Astrocyte of the spinal cord (primary cell): ENCODE data around the gene RNF10.
"Not testable (repeated sequence)": the region's sequence is repeated elsewhere in the genome, so short reads cannot be mapped to it uniquely, and the experiment has no call there.

Experiments
- DNase-seq: peaks from one replicate; pipeline ENCODE4 v3.0.0; 2011; ENCODE audit warnings: low read depth, low spot score
- H3K4me3 ChIP-seq: 2 replicates; pipeline ENCODE4 v1.5.1; 2011; ENCODE audit warnings: low read depth, mild to moderate bottlenecking, low read length, moderate library complexity
- in situ Hi-C: cut with HindIII; loops from 2 replicates; pipeline ENCODE4 v1.10.0; 2017; ENCODE audit warnings: low sequenced_read_pairs
- TF ChIP-seq, protein P1 (sequence below): IDR thresholded peaks from 2 replicates; pipeline ENCODE4 v1.5.1; 2012; ENCODE audit warnings: low read depth, mild to moderate bottlenecking, low read length, inconsistent platforms

Gene RNF10

GRCh38 chr12:120498870-120499515 is 35.2 kb upstream of the RNF10 start:
- TF ChIP-seq, protein P1, sequence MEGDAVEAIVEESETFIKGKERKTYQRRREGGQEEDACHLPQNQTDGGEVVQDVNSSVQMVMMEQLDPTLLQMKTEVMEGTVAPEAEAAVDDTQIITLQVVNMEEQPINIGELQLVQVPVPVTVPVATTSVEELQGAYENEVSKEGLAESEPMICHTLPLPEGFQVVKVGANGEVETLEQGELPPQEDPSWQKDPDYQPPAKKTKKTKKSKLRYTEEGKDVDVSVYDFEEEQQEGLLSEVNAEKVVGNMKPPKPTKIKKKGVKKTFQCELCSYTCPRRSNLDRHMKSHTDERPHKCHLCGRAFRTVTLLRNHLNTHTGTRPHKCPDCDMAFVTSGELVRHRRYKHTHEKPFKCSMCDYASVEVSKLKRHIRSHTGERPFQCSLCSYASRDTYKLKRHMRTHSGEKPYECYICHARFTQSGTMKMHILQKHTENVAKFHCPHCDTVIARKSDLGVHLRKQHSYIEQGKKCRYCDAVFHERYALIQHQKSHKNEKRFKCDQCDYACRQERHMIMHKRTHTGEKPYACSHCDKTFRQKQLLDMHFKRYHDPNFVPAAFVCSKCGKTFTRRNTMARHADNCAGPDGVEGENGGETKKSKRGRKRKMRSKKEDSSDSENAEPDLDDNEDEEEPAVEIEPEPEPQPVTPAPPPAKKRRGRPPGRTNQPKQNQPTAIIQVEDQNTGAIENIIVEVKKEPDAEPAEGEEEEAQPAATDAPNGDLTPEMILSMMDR: no peak
- H3K4me3 ChIP-seq: no peak overlapping the region
- no peak for DNase-seq
- in situ Hi-C loops: no loop called here

- in situ Hi-C loops: no loop called here
Measured at GRCh38 chr12:120500581-120500980, 33.6 kb upstream of the RNF10 start.

GRCh38 chr12:120504587-120504986 is 29.6 kb upstream of the RNF10 start:
- in situ Hi-C loops: no loop called here
- TF ChIP-seq, protein P1: no peak

More at GRCh38 chr12:120500581-120500980, 33.6 kb upstream of the RNF10 start:
- no peak for DNase-seq
- TF ChIP-seq, protein P1: no peak
- H3K4me3 ChIP-seq: no peak overlapping the region

DNA sequence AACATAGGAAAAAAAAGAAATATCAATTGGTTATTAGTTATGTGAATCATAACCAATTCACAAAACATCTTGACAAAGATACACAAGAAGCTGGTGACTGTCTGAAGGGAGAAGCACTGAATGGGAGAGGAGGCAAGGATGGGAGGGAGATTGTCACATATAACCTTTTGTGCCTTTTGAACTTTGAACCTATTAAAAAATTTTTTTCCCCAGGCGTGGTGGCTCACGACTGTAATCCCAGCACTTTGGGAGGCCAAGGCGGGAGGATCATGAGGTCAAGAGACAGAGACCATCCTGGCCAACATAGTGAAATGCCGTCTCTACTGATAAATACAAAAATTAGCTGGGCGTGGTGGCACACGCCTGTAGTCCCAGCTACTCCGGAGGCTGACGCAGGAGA is 25.6 kb upstream of the RNF10 start:
- TF ChIP-seq, protein P1: no peak
- in situ Hi-C loops: no loop called here
- DNase-seq: no peak

More at GRCh38 chr12:120504587-120504986, 29.6 kb upstream of the RNF10 start:
- DNase-seq: no peak
- H3K4me3 ChIP-seq: no peak overlapping the region

DNA sequence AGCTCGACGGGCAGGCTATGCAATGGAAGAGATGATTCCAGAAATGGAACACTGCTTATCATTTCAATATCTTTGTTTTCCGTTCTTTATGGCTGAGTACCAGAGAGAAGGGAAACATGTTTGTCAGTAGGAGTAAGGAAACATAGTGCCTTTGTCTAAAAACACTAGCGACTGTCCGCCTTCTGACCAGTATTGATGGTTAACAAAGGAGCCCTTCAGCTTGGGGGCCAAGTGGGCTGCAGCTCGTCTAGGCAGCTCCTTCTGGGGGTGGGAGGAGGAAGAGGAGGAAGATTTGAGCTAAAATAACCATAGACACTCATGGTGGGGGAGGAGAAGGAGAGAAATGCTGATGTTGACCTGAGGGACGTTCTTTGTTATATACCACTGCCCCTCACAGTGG is 20.2 kb upstream of the RNF10 start:
- H3K4me3 ChIP-seq: no peak overlapping the region
- in situ Hi-C loops: no loop called here
- no peak for DNase-seq
- TF ChIP-seq, protein P1: no peak

More for the DNA sequence above, 25.6 kb upstream of the RNF10 start:
- H3K4me3 ChIP-seq: no peak overlapping the region

- no peak overlapping the region for H3K4me3 ChIP-seq
- TF ChIP-seq, protein P1: no peak
- in situ Hi-C loops: no loop called here
- no peak for DNase-seq
Measured at GRCh38 chr12:120515496-120515895, 18.7 kb upstream of the RNF10 start.

DNA sequence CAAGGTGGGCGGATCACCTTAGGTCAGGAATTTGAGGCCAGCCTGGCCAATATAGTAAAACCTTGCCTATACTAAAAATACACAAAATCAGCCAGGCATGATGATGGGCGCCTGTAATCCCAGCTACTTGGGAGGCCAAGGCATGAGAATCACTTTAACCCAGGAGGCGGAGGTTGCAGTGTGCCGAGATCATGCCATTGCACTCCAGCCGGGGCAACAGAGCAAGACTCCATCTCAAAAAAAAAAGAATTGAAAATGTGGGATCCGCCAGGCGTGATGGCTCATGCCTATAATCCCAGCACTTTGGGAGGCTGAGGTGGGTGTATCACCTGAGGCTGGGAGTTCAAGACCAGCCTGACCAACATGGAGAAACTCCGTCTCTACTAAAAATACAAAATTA is 14.8 kb upstream of the RNF10 start:
- H3K4me3 ChIP-seq, in situ Hi-C loops, DNase-seq: not testable (repeated sequence)
